ENCODE results near the gene HDDC3. TPM values are rescaled to one million over a fixed set of nuclear protein-coding genes. Genes with fewer than 3 reads are reported as not detected.
"Not testable (repeated sequence)": the region's sequence is repeated elsewhere in the genome, so short reads cannot be mapped to it uniquely, and the experiment has no call there.

HDDC3 gene
- total RNA-seq, 1 experiment from 2014 or later, result 18.1 TPM

DNA sequence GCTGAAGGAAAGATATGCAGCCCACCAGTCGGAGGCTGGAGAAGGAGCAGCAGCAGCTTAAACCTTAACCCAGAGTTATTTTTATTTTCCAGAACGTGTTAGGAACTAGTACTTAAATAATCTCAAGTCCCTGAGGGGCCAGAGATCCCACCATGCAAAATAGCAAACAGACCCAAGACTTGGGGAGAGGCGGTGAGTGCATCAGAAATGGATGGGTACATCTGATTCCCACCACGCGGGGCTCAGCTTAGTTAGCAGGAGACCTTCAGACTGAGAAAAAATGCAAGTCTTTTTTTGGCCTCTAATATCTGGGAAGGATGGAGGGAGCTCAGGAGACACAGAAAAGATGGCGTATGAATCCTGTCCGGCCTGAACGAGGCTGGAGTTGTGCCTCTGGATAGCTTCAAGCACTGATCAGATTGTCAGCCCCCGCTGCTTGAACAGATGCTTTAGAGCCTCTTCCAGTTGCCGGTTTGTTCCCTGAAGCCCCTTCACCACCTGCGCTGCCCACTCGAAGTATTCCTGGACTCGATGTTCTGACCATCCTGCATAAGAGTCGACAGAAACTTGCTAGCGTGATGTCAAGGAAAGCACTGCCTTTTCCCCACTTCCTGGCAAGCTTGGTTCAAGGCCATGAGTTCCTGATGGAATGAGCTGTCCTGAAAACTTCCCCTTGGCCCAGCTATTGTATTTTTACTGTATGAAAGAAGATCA is 1.3 kb downstream of the HDDC3 start:
- DNase-seq (ENCODE audit: low spot score), result no peak

DNA sequence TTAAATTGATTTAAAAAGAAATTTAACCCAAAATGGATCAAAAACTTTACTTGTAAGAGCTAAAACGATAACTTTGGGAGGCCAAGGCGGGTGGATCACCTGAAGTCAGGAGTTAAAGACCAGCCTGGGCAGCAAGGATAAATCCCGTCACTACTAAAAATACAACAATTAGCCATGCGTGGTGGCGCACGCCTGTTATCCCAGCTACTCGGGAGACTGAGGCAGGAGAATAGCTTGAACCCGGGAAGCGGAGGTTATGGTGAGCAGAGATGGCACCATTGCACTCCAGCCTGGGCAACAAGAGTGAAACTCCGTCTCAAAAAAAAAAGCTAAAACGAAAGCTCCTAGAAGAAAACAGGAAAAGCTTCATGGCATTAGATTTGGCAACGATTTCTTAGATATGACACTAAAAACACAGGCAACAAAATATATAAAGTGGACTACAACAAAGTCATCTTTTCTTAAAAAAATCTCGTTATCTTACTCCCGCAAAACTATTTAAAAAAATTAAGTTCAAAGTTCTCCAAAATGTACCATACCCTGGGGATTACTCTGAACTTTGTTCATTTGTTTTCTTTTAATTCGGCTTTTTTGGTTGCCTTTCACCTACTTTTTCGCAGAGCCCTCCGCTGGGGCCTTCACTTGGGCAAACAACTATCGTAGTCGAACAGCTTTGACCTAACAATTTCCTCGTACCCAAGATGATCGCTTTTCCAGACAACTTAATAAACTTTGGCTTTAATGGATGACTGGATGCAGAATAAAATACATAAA is 2.9 kb downstream of the HDDC3 start:
- no peak for DNase-seq (ENCODE audit: low spot score)

DNA sequence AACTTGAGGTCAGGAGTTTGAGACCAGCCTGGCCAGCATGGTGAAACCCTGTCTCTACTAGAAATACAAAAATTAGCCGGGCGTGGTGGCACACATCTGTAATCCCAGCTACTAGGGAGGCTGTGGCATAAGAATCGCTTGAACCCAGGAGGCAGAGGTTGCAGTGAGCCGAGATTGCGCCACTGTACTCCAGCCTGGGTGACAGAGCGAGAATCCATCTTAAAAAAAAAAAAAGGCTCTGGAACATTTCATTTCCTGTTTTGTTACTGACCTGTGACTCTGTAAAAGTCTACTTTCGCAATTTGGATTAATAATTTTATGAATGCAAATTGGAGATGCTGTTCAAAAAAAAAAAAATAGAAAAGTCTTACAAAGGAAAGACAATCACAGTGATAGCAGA is 4.2 kb downstream of the HDDC3 start:
- not testable (repeated sequence) for DNase-seq (ENCODE audit: low spot score)

DNA sequence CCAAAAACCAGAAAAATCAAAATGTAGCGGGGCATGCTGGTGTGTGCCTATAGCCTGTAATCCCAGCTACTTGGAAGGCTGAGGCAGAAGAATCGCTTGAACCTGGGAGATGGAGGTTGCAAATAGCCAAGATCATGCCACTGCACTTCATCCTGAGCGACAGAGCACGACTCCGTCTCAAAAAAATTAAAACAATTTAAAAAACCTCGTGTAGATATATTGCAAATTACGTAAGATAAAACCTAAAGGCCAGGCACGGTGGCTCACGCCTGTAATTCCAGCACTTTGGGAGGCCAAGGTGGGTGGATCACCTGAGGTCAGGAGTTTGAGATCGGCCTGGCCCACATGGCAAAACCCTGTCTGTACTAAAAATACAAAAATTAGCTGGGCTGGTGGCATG is 5.6 kb downstream of the HDDC3 start:
- DNase-seq (ENCODE audit: low spot score), result not testable (repeated sequence)

DNA sequence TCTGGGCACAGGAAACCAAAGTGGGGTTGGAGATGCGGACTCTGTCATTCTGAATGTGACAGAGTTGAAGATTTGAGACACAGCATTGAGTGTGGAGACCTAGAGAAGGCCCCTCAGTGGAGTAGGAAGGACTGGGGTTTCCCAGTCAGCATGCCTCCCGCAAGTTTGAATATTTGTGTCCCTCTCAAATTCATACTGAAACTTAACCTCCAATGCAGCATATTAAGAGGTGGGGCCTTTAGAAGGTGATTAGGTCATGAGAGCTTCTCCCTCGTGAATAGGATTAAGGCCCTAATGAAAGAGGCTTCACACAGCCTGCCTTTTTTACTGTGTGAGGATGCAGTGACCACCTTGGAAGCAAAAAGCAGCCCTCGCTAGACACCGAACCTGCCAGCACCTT is 8.0 kb downstream of the HDDC3 start:
- DNase-seq (ENCODE audit: low spot score), result no peak

DNA sequence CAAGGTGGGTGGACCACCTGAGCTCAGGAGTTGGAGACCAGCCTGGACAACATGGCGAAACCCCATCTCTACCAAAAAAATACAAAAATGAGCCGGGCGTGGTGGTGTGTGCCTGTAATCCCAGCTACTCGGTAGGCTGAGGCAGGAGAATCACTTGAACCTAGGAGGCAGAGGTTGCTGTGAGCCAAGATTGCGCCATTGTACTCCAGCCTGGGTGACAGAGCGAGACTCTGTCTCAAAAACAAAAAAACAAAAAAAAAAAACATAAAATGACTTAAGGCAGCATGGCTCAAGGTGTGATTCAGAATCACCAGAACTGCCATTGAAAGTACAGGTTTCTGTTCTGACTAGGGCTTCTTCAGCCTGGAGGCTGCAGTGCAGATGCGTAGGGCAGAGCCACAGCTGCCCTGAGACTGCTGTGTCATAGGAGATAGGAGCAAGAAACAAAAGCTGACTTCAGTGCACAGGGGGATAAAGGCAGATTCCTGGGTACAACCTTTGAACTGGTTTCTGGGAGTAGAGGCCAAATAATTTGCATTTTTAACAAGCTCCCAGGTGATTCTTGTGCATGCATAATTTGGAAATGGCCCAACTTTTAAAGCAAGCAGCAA is 9.5 kb downstream of the HDDC3 start:
- not testable (repeated sequence) for DNase-seq (ENCODE audit: low spot score)

DNA sequence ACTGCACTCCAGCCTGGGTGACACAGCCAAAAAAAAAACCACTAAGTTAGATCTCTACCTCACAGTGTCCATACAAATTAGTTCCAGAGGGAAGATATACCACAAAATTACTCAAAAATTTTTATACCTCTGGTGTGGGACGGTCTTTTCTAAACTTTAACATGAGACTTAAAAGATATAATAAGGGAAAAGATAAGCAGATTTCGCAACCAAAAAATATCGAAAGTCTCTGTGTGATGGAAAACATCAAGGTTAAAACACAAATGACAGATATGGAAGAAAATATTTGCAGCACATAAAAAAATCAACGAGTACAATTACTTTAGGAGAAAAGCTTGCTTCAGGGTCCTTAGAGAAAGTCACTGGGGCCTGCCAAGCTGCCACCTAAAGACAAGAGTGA is 10.5 kb downstream of the HDDC3 start:
- DNase-seq (ENCODE audit: low spot score), result no peak

DNA sequence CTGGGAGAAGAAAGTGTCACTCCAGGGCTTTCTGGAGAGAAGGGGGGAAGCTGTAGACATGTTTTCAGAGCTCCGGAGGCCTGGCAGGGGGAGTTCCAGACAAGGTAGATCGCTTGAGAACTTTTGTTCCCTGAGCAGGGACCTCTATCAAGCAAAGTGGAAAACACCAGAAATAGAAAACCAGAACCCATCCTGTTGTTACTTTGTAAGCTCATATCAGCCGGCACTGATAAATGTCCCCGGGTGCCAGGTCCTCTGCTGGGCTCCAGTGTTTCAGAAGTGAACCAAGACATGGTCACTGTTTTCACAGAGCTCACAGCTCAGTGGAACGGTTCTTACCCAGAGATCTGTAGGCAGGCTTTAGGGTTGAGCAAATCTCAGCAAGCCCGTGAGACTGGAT is 13.5 kb downstream of the HDDC3 start:
- no peak for DNase-seq (ENCODE audit: low spot score)

DNA sequence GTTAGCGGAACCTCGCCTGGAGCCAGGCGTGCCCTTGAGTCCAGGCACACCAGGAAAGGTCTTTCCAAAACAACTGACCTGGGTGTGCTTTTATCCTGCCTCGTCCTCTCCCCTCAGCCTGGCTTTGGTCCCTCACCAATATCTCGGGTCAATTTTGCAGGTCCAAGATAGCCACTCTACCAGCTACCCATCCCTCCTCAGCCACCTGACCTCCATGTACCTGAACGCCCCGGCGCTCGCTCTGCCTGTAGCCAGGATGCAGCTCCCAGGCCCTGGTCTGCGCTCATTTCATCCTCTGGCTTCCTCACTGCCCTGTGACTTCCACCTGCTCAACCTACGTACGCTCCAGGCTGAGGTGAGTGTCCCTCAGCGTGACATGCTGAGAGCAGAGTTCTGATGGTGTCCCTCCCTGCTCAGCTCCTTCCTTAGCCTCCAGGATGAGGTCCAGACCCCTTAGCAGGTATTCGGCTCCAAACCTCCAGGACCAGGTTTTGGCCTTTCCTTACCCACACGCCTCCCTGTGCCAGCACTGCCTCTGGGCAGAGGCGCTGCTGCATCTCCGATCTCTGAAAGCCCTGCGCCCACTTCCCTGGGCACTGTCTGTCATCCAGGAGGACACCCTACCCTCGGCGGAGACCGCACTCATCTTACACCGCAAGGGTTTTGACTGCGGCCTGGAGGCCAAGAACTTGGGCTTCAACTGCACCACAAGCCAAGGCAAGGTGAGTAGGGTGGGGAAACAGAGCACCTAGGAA is 14.1 kb downstream of the HDDC3 start:
- no peak for DNase-seq (ENCODE audit: low spot score)

DNA sequence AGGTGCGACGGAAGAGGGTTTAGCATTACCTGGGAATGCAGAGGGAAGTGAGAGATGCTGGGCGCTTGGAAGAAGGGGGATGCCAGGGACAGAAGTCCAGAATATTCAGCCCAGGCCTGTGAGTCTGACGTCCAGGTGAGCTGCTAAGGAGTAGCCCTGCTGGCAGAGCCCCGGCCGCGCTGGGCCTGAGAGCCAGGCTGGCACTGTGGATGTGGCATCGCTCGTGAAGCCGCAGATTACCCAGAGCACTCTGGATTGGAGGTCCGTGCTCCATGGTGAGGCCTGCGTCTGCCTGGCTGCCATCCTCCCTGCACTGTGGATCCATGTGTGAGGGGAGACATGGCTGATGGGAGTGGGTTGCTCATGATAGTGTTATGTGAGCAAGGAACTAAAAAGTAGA is 14.8 kb downstream of the HDDC3 start:
- DNase-seq (ENCODE audit: low spot score), result no peak

DNA sequence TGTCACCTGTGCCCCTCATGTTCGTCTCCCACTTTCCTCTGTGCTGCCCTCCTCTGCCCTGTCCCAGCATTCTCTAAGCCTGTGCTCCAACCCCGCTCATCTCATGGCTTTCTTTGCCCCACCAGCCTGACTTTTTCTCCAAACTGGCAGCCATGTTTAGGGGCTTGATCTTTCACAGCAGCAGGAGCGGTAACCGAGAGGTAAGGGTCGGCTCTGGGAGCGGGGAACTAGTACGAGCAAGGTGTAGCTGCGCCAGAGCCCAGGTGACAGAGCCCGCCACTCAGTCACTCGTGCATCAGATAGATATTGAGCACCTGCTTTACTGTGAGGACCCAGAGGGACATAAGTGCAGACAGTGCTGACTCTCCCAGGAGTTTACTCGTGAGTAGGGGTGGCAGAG is 15.9 kb downstream of the HDDC3 start:
- no peak for DNase-seq (ENCODE audit: low spot score)

DNA sequence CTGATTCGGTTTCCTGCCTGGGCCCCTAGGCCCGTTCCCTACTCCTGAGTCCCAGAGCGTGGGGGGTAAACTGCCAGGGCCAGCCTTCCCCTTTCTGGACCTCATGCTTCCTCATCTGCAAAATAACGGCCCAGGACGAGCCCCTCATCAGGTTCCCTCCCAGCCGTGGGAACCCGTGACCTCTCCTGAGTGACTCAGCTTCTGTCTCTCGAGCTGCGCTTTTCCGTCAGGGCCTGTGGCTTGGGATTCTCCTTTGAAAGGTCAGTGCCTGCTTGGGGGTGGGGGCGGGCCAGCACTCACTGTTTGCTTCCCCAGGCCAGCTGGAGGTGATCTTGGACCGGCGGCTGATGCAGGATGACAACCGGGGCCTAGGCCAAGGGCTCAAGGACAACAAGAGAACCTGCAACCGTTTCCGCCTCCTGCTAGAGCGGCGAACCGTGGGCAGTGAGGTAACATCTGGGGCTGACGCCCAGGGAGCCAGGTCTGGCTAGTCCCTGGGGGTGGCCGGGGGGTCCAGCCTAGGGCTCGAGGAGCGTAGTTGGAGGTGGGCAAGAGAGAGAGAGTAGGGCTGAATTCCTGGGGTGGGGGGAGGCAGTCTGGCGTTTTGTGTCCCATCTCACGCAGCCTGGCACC is 16.4 kb downstream of the HDDC3 start:
- DNase-seq (ENCODE audit: low spot score), result no peak

DNA sequence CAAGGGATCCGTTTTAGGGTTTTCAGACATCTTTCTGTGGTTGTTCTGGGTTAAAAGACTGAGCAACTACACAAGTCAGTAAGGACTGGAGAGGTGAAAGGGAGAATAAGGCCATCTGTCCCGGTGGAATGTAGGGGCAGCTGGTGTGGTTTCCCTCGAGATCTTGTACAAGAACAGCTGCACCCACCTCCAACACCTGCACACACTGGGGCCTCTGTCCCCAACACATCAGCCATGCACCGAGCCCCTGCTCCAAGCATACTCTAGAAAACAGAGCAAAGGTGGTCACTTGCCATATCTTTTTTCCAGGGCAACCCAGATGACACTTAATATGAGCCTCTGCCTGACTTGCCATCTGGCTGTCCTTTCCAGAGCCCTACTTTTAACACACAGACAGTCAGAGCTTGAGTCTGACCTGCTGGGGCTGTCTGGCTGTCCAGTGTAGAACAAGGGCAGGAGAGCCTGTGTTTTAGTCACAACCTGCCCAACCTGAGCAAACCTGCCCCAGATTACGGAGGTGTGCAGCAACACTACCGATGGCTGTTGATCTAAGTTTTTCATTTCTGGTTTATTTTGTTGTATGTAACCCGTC is 17.0 kb downstream of the HDDC3 start:
- no peak for DNase-seq (ENCODE audit: low spot score)

DNA sequence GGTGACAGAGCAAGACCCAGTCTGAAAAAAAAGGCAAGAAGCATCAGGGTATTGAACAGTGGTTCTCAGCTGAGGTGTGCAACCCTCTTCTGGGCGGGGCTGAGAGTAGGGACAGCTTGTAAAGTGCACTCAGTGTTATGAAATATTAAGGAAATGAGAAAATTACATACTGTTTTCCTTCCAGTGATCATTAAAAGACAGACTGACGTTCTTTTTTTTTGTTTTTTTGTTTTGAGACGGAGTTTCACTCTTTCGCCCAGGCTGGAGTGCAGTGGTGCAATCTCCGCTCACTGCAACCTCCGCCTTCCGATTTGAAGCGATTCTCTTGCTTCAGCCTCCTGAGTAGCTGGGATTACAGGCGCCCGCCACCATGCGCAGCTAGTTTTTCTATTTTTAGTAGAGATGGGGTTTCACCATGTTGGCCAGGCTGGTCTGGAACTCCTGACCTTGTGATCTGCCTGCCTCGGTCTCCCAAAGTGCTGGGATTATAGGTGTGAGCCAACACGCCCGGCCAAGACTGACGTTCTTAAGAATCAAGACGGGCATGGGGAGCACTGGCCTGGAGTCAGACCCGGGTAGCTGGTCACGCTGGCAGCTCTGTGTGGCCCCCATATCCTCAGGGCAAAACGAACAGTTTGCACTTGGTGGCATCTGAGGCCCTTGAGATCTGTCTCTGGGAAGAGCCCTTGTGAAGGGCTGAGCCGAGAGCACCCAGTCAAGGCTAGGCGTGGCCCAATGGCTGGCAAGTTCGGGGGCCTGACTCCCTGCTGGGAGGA is 17.9 kb downstream of the HDDC3 start:
- no peak for DNase-seq (ENCODE audit: low spot score)

DNA sequence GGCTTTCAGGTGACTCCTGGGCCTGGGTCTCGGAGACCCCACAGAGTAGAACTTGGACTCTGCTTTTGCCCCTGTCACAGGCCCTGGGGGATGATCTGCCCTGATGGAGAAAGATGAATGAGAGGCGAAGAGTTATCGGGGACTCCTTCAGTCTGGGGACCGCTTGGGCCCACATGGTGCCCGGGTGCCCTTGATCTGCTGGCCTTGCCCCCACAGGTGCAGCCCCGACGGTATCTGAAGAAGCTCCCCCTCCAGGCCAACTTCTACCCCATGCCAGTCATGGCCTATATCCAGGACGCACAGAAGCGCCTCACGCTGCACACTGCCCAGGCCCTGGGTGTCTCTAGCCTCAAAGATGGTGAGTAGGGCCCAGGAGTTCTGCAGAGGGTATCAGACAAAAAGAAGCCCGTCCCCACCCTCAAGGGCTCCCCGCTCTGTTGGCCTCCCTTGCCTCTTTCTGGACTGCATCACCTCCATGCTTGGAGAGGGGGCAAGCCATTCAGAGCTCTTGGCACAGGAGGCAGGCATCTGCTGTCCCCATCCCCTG is 18.9 kb downstream of the HDDC3 start:
- DNase-seq (ENCODE audit: low spot score), result no peak

DNA sequence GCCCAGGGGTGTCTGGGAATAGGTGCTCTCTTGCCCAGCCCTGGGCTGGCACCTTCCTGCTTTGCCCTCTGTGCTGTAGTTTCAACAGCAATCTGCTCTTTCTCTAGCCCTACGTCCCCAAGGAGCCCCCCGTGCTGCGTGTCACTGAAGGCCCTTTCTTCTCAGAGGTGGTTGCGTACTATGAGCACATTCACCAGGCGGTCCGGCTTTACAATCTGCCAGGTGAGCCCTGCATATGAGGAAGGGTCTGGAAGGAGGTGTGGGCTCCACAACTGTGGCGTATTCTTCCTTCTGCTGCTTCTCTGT is 19.6 kb downstream of the HDDC3 start:
- DNase-seq (ENCODE audit: low spot score), result no peak

DNA sequence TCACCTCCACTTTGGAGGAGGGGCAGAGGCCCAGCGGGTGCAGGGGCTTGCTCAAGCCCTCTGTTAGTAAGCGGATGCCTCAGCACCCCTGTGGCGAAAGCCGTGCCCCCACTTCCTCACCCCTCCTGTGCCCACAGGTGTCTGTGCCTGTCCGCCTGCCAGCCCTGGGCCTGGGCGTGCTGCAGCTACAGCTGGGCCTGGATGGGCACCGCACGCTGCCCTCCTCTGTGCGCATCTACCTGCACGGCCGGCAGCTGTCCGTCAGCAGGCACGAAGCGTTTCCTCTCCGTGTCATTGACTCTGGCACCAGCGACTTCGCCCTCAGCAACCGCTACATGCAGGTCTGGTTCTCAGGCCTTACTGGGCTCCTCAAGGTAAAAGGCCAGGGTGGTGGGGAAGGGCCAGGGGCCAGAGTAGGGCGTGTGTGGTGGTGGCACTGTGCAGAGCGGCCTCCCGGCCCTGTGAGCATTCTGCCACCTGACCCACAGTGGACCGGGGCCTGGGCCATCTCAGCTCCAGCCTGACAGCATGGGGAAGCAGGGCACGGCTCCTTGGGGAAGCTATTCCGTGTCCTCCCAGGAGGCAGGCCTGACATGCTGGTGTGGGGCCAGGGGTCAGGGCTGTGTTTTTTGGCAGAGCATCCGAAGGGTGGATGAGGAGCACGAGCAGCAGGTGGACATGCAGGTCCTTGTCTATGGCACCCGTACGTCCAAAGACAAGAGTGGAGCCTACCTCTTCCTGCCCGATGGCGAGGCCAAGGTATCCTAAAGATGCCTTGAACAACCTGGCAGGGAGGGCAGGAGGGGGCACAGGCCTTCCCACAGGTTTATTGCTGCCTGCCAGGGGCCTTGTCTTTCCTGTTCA is 20.2 kb downstream of the HDDC3 start:
- no peak for DNase-seq (ENCODE audit: low spot score)

DNA sequence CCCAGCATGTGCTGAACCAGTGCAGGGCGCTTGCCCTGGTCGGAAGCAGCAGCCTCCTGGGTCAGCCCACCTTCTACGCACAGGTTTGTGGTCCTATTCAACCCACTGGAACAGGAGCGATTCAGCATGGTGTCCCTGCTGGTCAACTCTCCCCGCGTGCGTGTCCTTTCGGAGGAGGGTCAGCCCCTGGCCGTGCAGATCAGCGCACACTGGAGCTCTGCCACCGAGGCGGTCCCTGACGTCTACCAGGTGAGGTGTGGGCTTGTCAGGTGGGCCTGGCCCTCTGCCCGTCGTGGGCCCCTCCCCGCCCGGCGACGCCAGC is 21.1 kb downstream of the HDDC3 start:
- no peak for DNase-seq (ENCODE audit: low spot score)

DNA sequence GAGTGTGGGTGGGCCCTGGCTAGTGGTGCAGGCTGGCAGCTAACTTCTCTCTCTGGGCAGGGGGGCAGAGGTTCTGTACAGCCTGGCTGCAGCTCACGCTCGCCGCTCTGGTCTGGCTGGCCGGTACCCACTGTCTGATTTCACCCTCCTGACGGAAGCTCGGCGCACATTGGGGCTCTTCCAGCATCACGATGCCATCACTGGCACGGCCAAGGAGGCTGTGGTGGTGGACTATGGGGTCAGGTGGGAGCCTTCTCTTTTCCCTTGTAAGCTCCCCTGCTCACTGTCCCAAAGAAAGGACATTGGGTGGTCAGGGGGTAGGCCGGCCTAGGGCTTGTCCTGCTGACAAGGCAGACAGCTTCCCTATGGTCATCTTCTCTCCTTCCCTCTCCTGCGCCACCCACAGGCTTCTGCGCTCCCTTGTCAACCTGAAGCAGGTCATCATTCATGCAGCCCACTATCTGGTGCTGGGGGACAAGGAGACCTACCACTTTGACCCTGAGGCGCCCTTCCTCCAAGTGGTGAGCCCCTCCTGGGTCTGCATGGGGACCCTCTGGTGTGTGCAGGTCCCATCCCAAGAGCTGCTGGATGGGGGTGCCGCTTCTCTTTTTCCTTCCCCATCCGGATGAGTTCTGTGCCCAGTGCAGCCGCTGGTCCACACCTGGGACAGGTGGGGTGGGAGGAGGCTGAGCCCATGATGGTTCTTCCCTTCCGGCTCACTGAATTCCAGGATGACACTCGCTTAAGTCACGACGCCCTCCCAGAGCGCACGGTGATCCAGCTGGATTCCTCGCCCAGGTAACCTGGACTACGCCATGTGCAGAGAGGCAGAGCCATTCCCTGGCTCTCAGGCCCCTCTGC is 21.7 kb downstream of the HDDC3 start:
- DNase-seq (ENCODE audit: low spot score), result no peak
